Tibial nerve (tissue), 4 donors: ENCODE results near the gene CPNE4. TPM values are rescaled to one million over a fixed set of nuclear protein-coding genes. Genes with fewer than 3 reads are reported as not detected.
"Not testable (repeated sequence)": the region's sequence is repeated elsewhere in the genome, so short reads cannot be mapped to it uniquely, and the experiment has no call there.

Source experiments
- DNase-seq, 2 donors: peaks; one replicate each; pipeline ENCODE4 v3.0.0-alpha.2; 2019; ENCODE audit warnings: low spot score in 2 of 2
- H3K27ac ChIP-seq, 4 donors: fragments of 200-600 bp; sonication (generic) in 3 of 4; one replicate each; pipeline ENCODE4 v1.5.1; 2017 to 2019; ENCODE audit warnings: mild to moderate bottlenecking in 1 of 4
- H3K27me3 ChIP-seq, 2 donors: fragments of 200-600 bp; sonication (generic) in 1 of 2; one replicate each; pipeline versions ENCODE4 v1.5.1 to v1.6.0; 2017 to 2019
- H3K36me3 ChIP-seq, 3 donors: fragments of 200-600 bp; sonication (generic); one replicate each; pipeline ENCODE4 v1.5.1; 2018 to 2019
- H3K4me1 ChIP-seq, 4 donors: fragments of 200-600 bp; sonication (generic) in 3 of 4; one replicate each; pipeline ENCODE4 v1.5.1; 2017 to 2019
- H3K4me3 ChIP-seq, 4 donors: fragments of 200-600 bp; sonication (generic) in 3 of 4; one replicate each; pipeline ENCODE4 v1.5.1; 2017 to 2019; ENCODE audit warnings: mild to moderate bottlenecking in 1 of 4, moderate library complexity in 1 of 4
- H3K9me3 ChIP-seq, 4 donors: fragments of 200-600 bp; sonication (generic) in 3 of 4; one replicate each; pipeline ENCODE4 v1.5.1; 2017 to 2019
- EP300 ChIP-seq, 2 donors: sonication (generic); formaldehyde crosslinking; IDR thresholded peaks; one replicate each; pipeline ENCODE4 v1.6.1; 2017; ENCODE audit warnings: antibody characterized with exemption in 2 of 2, mild to moderate bottlenecking in 1 of 2
- POLR2A ChIP-seq, 2 donors: fragments of 450-650 bp; IDR thresholded peaks; one replicate each; pipeline ENCODE4 v1.6.1; 2017; ENCODE audit warnings: antibody characterized with exemption in 2 of 2, mild to moderate bottlenecking in 2 of 2, moderate library complexity in 2 of 2
- WGBS, 2 donors: methylation state at CpG; one replicate each; pipeline ENCODE4 v1.1.5; 2018; 5-methylcytosine and 5-hydroxymethylcytosine counted together
- total RNA-seq, 4 donors: library from RNA; depleted of rRNA; stranded (reverse); fragments of >200 nt; gene quantifications; one replicate each; pipeline ENCODE4 v1.1.0, GENCODE V29; 2016
- TF ChIP-seq, protein P1 (sequence below), 5 experiments: fragments of 200-600 bp in 3 of 5; fragments of 450-650 bp in 2 of 5; sonication (generic) in 3 of 5; IDR thresholded peaks; one replicate each; pipeline ENCODE4 v1.5.1; 2016 to 2019; ENCODE audit warnings: antibody characterized with exemption in 5 of 5, mild to moderate bottlenecking in 3 of 5, moderate library complexity in 2 of 5

Gene CPNE4
- total RNA-seq, 4 donors from 2014 or later = 0.20 TPM; not detected in 3

DNA sequence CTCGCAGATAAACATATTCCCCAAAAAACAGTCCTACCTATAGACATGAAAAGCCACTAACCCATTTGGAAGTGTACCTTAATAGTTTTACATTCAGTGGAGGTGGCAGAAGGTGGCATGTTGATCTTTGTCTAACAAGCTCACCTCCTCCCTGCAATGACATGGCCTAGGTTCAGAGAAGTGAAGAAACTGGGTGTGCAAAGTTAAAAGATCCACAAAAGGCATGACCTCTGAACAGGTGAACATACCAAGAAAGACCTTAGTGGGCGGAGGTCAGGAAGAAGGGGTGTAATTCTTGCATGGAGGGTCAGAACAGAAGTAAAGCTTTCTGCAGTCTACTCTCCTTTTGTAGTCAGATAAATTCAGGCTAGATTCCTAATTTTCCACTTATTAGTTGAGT lies 532.9 kb downstream of the CPNE4 start:
- H3K27ac ChIP-seq = peak overlapping the region in 3 of 4 donors; percentile 81 to 84 (median 83)
- TF ChIP-seq EP300 (IDR thresholded peaks at IDR 0.05) (no peak), POLR2A (IDR thresholded peaks at IDR 0.05) (no peak)
- TF ChIP-seq, protein P1, sequence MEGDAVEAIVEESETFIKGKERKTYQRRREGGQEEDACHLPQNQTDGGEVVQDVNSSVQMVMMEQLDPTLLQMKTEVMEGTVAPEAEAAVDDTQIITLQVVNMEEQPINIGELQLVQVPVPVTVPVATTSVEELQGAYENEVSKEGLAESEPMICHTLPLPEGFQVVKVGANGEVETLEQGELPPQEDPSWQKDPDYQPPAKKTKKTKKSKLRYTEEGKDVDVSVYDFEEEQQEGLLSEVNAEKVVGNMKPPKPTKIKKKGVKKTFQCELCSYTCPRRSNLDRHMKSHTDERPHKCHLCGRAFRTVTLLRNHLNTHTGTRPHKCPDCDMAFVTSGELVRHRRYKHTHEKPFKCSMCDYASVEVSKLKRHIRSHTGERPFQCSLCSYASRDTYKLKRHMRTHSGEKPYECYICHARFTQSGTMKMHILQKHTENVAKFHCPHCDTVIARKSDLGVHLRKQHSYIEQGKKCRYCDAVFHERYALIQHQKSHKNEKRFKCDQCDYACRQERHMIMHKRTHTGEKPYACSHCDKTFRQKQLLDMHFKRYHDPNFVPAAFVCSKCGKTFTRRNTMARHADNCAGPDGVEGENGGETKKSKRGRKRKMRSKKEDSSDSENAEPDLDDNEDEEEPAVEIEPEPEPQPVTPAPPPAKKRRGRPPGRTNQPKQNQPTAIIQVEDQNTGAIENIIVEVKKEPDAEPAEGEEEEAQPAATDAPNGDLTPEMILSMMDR (IDR thresholded peaks at IDR 0.05) = no peak
- WGBS, 2 donors = 46 to 55% methylated on average over 2 of the region's 2 CpGs
- H3K4me3 ChIP-seq = peak overlapping the region; percentile 78 to 96 (median 86)
- H3K36me3 ChIP-seq = peaks cover 0 to 33% (median 4%) of the 10 kb centered on the region in 3 donors
- no peak for DNase-seq
- no peaks in the 10 kb centered on the region for H3K9me3 ChIP-seq
- peaks cover 0 to 34% (median 11%) of the 10 kb centered on the region in 4 donors for H3K4me1 ChIP-seq
- no peaks in the 10 kb centered on the region for H3K27me3 ChIP-seq

DNA sequence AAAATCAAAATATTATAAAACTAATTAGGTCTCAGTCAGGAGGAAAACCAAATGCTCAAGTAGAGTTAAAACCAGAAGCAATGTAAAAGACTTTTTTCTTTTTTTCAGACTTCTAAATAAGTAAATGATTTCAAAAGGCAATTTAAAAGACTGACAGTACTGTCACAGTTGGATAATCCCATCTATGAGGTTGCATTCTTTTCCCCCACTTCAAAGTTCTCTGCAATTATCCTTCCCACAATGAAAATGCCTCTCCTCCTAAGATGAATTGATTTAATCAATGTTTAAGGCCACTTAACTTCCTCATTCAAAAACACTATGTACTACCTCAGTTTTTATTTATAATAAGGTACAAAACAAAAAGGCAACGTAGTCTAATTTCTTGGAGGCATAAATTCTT lies 540.1 kb downstream of the CPNE4 start:
- no peaks in the 10 kb centered on the region for H3K27me3 ChIP-seq
- H3K27ac ChIP-seq = no peak overlapping the region
- 82 to 87% methylated on average over 1 of the region's 1 CpG for WGBS, 2 donors
- H3K9me3 ChIP-seq = no peaks in the 10 kb centered on the region
- no peak for DNase-seq
- no peaks in the 10 kb centered on the region for H3K4me1 ChIP-seq
- TF ChIP-seq EP300 (IDR thresholded peaks at IDR 0.05) = no peak
- TF ChIP-seq, protein P1 (IDR thresholded peaks at IDR 0.05) = no peak
- TF ChIP-seq POLR2A (IDR thresholded peaks at IDR 0.05) = no peak
- peaks cover 0 to 64% (median 12%) of the 10 kb centered on the region in 3 donors for H3K36me3 ChIP-seq
- H3K4me3 ChIP-seq = no peak overlapping the region

DNA sequence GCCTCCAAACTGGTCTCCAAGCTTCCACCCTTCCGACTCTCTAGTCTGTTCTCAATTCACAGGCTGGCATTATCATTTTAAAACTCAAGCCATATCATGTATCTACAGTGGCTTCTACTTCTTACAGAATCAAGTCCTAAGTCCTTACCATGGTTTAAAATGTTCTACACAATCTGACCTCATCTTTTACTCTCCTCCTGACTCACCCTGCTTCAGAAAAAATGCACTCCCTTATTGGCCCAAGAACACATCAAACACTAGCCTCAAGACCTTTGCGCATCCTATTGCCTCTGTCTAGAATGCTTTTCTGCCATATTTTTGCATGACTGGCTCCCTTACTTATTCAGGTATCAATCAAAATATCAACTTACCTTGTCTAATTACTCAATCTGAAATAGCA lies 543.0 kb downstream of the CPNE4 start:
- WGBS, 2 donors = 98 to 99% methylated on average over 2 of the region's 2 CpGs

DNA sequence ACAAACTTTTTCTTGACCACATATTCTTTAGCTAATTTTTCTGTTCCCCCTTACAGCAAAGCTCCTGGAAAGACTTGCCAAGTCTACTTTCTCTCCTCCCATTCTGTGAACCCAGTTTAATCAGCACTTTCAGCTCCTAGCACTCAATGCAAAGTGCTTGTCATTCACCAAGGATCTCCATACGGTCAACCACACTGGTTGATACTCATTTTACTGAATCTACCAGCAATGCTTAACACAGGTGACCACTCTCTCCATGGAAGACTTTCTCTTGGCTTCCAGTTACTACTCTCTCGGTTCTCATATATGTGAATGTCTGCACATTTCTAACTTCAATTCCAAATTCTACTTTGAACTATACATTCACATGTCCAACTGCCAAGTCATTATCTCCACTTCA lies 543.7 kb downstream of the CPNE4 start:
- Histone ChIP-seq H3K27ac (no peak overlapping the region), H3K36me3 (peaks cover 0 to 53% (median 5%) of the 10 kb centered on the region in 3 donors), H3K4me3 (no peak overlapping the region), H3K27me3 (no peaks in the 10 kb centered on the region), H3K4me1 (no peaks in the 10 kb centered on the region), H3K9me3 (no peaks in the 10 kb centered on the region)
- 96 to 97% methylated on average over 2 of the region's 2 CpGs for WGBS, 2 donors
- DNase-seq = no peak
- TF ChIP-seq EP300 (IDR thresholded peaks at IDR 0.05) (no peak), POLR2A (IDR thresholded peaks at IDR 0.05) (no peak)
- TF ChIP-seq, protein P1 (IDR thresholded peaks at IDR 0.05) = no peak

More for the DNA sequence above, 543.0 kb downstream of the CPNE4 start:
- H3K9me3 ChIP-seq = no peaks in the 10 kb centered on the region
- peaks cover 0 to 54% (median 7%) of the 10 kb centered on the region in 3 donors for H3K36me3 ChIP-seq
- no peaks in the 10 kb centered on the region for H3K27me3 ChIP-seq
- H3K4me3 ChIP-seq = no peak overlapping the region
- TF ChIP-seq EP300 (IDR thresholded peaks at IDR 0.05) (no peak), POLR2A (IDR thresholded peaks at IDR 0.05) (no peak)
- TF ChIP-seq, protein P1 (IDR thresholded peaks at IDR 0.05) = no peak
- H3K4me1 ChIP-seq = no peaks in the 10 kb centered on the region
- DNase-seq = no peak
- H3K27ac ChIP-seq = no peak overlapping the region

DNA sequence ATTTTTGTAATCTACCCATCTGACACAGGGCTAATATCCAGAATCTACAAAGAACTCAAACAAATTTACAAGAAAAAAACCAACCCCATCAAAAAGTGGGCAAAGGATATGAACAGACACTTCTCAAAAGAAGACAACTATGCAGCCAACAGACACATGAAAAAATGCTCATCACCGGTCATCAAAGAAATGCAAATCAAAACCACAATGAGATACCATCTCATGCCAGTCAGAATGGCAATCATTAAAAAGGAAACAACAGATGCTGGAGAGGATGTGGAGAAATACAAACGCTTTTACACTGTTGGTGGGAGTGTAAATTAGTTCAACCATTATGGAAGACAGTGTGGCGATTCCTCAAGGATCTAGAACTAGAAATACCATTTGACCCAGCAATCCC lies 548.3 kb downstream of the CPNE4 start:
- H3K27me3 ChIP-seq, H3K4me1 ChIP-seq, H3K27ac ChIP-seq, DNase-seq, H3K9me3 ChIP-seq, H3K4me3 ChIP-seq: not testable (repeated sequence)
- H3K36me3 ChIP-seq = peaks cover 0 to 57% (median 0%) of the 10 kb centered on the region in 3 donors
- WGBS, 2 donors = 87 to 97% methylated on average over 3 of the region's 3 CpGs

DNA sequence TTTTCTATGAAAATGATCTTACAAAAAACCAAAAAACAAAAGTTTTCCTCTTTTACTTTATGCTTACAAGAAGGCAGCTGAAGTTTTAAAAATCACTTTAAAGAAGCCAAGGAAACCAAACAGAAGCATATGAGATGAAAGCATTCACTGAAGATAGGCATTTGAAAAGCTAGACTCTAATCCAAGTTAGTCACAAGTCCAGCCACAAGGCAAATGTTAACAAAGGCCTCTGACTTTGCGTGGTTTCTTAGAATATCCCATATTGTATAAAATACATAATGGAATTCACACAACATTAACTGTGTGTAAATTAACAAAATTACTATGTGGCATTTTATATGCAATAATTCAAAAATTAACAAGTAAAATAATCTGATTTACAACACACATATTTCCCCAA lies 549.7 kb downstream of the CPNE4 start:
- Histone ChIP-seq H3K27me3 (no peaks in the 10 kb centered on the region), H3K27ac (no peak overlapping the region), H3K9me3 (no peaks in the 10 kb centered on the region), H3K36me3 (peaks cover 0 to 50% (median 0%) of the 10 kb centered on the region in 3 donors), H3K4me3 (no peak overlapping the region), H3K4me1 (peaks cover 0 to 2% (median 0%) of the 10 kb centered on the region in 4 donors)
- 85 to 86% methylated on average over 1 of the region's 1 CpG for WGBS, 2 donors
- no peak for TF ChIP-seq POLR2A (IDR thresholded peaks at IDR 0.05)
- no peak for TF ChIP-seq EP300 (IDR thresholded peaks at IDR 0.05)
- TF ChIP-seq, protein P1 (IDR thresholded peaks at IDR 0.05) = no peak
- no peak for DNase-seq
